Common myeloid progenitor, CD34-positive (primary cell): Measurements from ENCODE around the gene RAD54L.
A peak's percentile ranks its signal among the peaks of the same experiment; 100 is the strongest.

Experiments
- CTCF ChIA-PET: fragments of 350-600 bp; sonication (Branson Sonifier 250); formaldehyde crosslinking; loops from one replicate; lab custom pipeline; 2021; ENCODE audit warnings: antibody characterized with exemption; lab: Charles Lee
- POLR2A ChIA-PET: fragments of 350-600 bp; sonication (Branson Sonifier 250); formaldehyde crosslinking; loops from one replicate; lab custom pipeline; 2021; ENCODE audit warnings: antibody characterized with exemption; lab: Charles Lee
- DNase-seq, 3 donors: peaks; one replicate each; pipeline versions ENCODE4 v3.0.0 to v3.0.0-alpha.2; 2013
- H3K27ac ChIP-seq, 2 experiments: 1 replicate in 1 of 2; 2 replicates in 1 of 2; pipeline ENCODE4 v1.7.0; 2013; ENCODE audit warnings: inconsistent platforms in 2 of 2, low read length in 2 of 2, mild to moderate bottlenecking in 2 of 2, low read depth in 1 of 2, moderate library complexity in 1 of 2; ENCODE audit not compliant: severe bottlenecking in 2 of 2, insufficient read depth in 1 of 2, poor library complexity in 1 of 2
- H3K27me3 ChIP-seq, 5 experiments: replicated peaks in 2 of 5; 1 replicate in 3 of 5; 2 replicates in 2 of 5; pipeline versions ENCODE4 v1.6.1 to v1.7.0; 2013; ENCODE audit warnings: low read length in 4 of 5, mild to moderate bottlenecking in 2 of 5, moderate library complexity in 2 of 5, inconsistent platforms in 1 of 5; ENCODE audit not compliant: insufficient read depth in 5 of 5, control insufficient read depth in 4 of 5
- H3K36me3 ChIP-seq, 4 experiments: 1 replicate in 2 of 4; 2 replicates in 2 of 4; pipeline versions ENCODE4 v1.6.1 to v1.7.0; 2013; ENCODE audit warnings: low read length in 3 of 4, control low read depth in 1 of 4, mild to moderate bottlenecking in 1 of 4; ENCODE audit not compliant: control insufficient read depth in 4 of 4, insufficient read depth in 4 of 4
- H3K4me1 ChIP-seq, 4 experiments: 1 replicate in 3 of 4; 2 replicates in 1 of 4; pipeline versions ENCODE4 v1.6.1 to v1.7.1; 2013; ENCODE audit warnings: low read length in 3 of 4, mild to moderate bottlenecking in 3 of 4, control low read depth in 1 of 4, inconsistent platforms in 1 of 4, moderate library complexity in 1 of 4; ENCODE audit not compliant: control insufficient read depth in 4 of 4, insufficient read depth in 4 of 4; ENCODE audit errors: control extremely low read depth in 1 of 4
- H3K4me3 ChIP-seq, 7 experiments: 1 replicate in 4 of 7; 2 replicates in 3 of 7; pipeline versions ENCODE4 v1.5.1 to v1.7.0; 2013; ENCODE audit warnings: mild to moderate bottlenecking in 7 of 7, low read length in 6 of 7, moderate library complexity in 6 of 7, inconsistent platforms in 2 of 7, low read depth in 2 of 7, control low read depth in 1 of 7; ENCODE audit not compliant: insufficient read depth in 4 of 7, control insufficient read depth in 1 of 7; ENCODE audit errors: extremely low read depth in 1 of 7
- H3K9me3 ChIP-seq, 5 experiments: 1 replicate in 4 of 5; 2 replicates in 1 of 5; pipeline versions ENCODE4 v1.6.1 to v1.7.1; 2013; ENCODE audit warnings: low read length in 4 of 5, mild to moderate bottlenecking in 2 of 5, inconsistent platforms in 1 of 5, low read depth in 1 of 5, moderate library complexity in 1 of 5; ENCODE audit not compliant: control insufficient read depth in 4 of 5, insufficient read depth in 2 of 5; ENCODE audit errors: control extremely low read depth in 1 of 5
- WGBS: methylation state at CpG from one replicate; pipeline ENCODE4 v1.1.5; 2013; ENCODE audit not compliant: insufficient coverage; 5-methylcytosine and 5-hydroxymethylcytosine counted together

The RAD54L gene

DNA sequence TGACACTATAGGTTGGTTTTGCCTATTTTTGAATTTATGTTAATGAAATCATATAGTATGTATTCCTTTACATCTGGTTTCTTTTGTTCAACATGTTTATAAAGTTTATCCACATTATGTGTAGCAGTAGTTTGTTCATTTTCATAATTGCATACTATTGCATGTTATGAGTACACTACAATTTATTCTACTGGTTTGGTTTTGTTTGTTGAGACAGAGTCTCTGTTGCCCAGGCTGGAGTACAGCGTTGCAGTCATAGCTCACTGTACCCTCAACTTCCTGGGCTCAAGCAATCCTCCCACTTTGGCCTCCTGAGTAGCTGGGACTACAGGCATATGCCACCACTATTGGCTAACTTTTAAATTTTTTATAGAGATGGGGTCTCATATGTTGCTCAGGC lies 21.0 kb downstream of the RAD54L start:
- no peak overlapping the region for H3K27ac ChIP-seq
- no CpG with 5 or more reads among the region's 1 CpG for WGBS
- H3K4me3 ChIP-seq: no peak overlapping the region
- DNase-seq: no peak
- no peaks in the 10 kb centered on the region for H3K4me1 ChIP-seq
- ChIA-PET POLR2A (no interaction called here), CTCF (interaction anchor here (1.3 kb wide), 1 partner anchor 82 kb away, joined by 4 read pairs; no protein-coding TSS in a partner anchor)
- H3K36me3 ChIP-seq: peaks cover 22 to 86% (median 53%) of the 10 kb centered on the region in 4 experiments
- no peaks in the 10 kb centered on the region for H3K27me3 ChIP-seq
- no peaks in the 10 kb centered on the region for H3K9me3 ChIP-seq

DNA sequence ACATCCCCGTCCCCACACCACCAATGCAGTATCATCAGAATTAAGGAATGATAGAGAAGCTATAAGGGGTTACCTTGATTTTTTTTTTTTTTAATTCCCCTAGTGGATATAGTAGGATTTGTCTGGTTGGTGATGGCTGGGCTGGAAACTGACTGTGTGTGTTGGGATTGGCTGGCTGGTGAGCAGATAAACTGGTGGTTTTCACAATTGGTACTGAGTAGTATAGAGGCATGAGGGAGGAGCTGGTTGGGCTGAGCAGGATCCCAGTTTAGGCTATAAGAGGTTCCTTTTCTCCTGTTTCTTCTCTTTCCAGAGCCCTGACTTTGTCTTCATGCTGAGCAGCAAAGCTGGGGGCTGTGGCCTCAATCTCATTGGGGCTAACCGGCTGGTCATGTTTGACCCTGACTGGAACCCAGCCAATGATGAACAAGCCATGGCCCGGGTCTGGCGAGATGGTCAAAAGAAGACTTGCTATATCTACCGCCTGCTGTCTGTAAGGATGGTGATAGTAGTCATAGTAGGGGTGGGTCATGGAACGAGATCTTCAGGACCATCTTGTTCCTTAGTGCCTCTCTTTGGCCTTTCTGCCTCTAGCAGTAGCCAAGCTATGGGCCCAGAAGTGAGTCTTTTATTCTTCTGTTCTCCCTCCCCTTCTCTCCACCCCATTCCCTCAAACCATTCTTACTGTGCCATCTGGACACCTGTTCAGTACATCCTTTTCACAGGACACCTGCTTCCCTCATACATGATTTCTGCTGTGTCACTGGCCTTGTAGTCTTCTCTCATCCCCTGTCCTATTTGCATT lies 26.9 kb downstream of the RAD54L start:
- DNase-seq: no peak
- Histone ChIP-seq H3K9me3 (no peaks in the 10 kb centered on the region), H3K36me3 (peaks cover 13 to 84% (median 46%) of the 10 kb centered on the region in 4 experiments), H3K27me3 (no peaks in the 10 kb centered on the region), H3K4me1 (no peaks in the 10 kb centered on the region), H3K4me3 (no peak overlapping the region), H3K27ac (no peak overlapping the region)
- ChIA-PET POLR2A (interaction anchor here (0.6 kb wide), 1 partner anchor 200 kb away, joined by 3 read pairs; no protein-coding TSS in a partner anchor), CTCF (interaction anchor here (1.0 to 2.8 kb wide), 4 partner anchors 9 to 20 kb away, joined by 3 to 9 read pairs (median 4); no protein-coding TSS in a partner anchor)
- 100% methylated on average over 3 of the region's 6 CpGs for WGBS

DNA sequence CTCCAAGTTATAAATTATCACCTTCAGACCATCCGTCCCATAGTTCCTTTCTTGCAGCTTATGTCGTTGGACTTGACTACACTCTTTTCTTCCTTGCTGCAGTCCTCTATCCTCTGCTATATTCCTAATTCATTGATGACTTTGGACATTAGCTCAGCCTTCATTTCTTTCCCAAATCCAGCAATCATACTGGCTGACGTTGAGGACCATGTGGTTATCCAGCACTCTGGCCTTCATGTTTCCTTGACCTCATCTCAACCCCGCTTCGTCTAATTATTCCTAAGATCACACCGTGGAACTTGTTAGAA lies 27.4 kb downstream of the RAD54L start:
- no peaks in the 10 kb centered on the region for H3K27me3 ChIP-seq
- no peak overlapping the region for H3K27ac ChIP-seq
- WGBS: 98% methylated on average over 6 of the region's 6 CpGs
- H3K4me3 ChIP-seq: no peak overlapping the region
- no peaks in the 10 kb centered on the region for H3K9me3 ChIP-seq
- CTCF ChIA-PET: interaction anchor here (1.2 to 2.8 kb wide), 4 partner anchors 10 to 20 kb away, joined by 3 to 9 read pairs (median 4); no protein-coding TSS in a partner anchor
- POLR2A ChIA-PET: no interaction called here
- H3K36me3 ChIP-seq: peaks cover 14 to 89% (median 48%) of the 10 kb centered on the region in 4 experiments
- no peak for DNase-seq
- no peaks in the 10 kb centered on the region for H3K4me1 ChIP-seq

DNA sequence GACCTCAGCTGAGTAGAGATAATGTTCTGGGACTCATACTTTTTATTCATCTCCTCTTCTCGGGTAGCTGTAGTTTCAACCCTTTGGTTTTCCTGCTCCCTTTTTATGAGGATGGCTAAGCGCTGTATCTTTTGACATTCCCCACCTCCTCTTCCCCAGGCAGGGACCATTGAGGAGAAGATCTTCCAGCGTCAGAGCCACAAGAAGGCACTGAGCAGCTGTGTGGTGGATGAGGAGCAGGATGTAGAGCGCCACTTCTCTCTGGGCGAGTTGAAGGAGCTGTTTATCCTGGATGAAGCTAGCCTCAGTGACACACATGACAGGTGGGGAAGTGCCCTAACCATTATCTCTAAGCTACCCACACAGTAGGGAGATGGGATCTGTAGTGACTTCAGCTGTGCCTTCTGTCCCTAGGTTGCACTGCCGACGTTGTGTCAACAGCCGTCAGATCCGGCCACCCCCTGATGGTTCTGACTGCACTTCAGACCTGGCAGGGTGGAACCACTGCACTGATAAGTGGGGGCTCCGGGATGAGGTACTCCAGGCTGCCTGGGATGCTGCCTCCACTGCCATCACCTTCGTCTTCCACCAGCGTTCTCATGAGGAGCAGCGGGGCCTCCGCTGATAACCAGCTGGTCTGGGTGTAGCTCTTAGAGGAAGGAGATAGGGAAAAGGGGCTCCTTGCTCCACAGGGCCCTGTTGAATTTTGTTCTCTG lies 30.3 kb downstream of the RAD54L start:
- Histone ChIP-seq H3K27ac (peak overlapping the region in 1 of 2 experiments; percentile 6), H3K27me3 (no peaks in the 10 kb centered on the region), H3K36me3 (peaks cover 16 to 89% (median 54%) of the 10 kb centered on the region in 4 experiments), H3K9me3 (no peaks in the 10 kb centered on the region), H3K4me3 (no peak overlapping the region), H3K4me1 (no peaks in the 10 kb centered on the region)
- 98% methylated on average over 5 of the region's 14 CpGs for whole genome bisulfite sequencing
- ChIA-PET CTCF (interaction anchor here (0.8 to 2.1 kb wide), 4 partner anchors 10 to 54 kb away, joined by 3 to 5 read pairs (median 3); no protein-coding TSS in a partner anchor), POLR2A (interaction anchor here (0.6 to 1.1 kb wide), 2 partner anchors 16 to 75 kb away, joined by 3 read pairs; no protein-coding TSS in a partner anchor)
- DNase-seq: no peak

DNA sequence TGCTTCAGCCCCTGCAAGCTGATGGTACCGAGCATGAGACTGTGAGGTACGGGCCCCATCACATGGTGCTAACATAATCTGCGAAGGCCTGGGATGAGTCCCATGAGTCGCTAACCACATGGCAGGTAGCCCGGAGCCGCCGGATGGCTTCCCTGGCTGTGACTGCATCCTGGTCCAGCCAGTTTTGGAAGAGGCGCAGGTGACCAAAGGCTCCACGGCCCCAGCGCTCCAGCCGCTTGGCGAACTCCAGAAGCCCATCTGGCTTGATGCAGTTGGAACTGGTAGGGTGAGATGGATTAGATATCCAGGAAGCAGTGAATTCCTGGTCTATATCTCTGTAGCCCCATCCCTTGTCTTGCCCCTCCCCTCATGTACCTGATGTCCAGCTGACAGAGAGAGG lies 31.2 kb downstream of the RAD54L start:
- POLR2A ChIA-PET: no interaction called here
- Histone ChIP-seq H3K4me3 (no peak overlapping the region), H3K4me1 (no peaks in the 10 kb centered on the region), H3K9me3 (no peaks in the 10 kb centered on the region), H3K36me3 (peaks cover 13 to 84% (median 56%) of the 10 kb centered on the region in 4 experiments), H3K27ac (no peak overlapping the region), H3K27me3 (no peaks in the 10 kb centered on the region)
- CTCF ChIA-PET: interaction anchor here (0.8 kb wide), 1 partner anchor 20 kb away, joined by 3 read pairs; no protein-coding TSS in a partner anchor
- no peak for DNase-seq
- WGBS: 99% methylated on average over 12 of the region's 12 CpGs

DNA sequence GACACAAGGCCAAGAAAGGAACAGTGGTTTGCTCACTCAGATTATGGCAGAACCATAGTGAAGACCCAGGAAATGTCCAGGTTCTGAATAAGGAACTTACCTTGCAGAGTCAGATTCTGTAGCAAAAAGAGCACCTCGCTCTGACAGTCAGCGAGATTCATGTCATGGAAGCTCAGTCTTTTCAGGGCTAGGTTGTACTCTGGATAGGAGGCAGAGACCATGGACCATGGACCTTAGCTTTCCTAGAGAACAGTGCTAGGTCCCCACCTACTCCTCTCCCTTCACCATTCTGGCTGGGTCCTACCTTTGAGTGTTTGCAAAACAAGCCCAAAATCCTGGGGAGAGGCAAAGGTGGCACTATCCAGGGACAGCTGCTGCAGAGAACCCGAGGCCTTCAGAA lies 32.5 kb downstream of the RAD54L start:
- H3K9me3 ChIP-seq: no peaks in the 10 kb centered on the region
- WGBS: 93% methylated on average over 3 of the region's 3 CpGs
- DNase-seq: no peak
- ChIA-PET CTCF (interaction anchor here (1.6 kb wide), 1 partner anchor 24 kb away, joined by 4 read pairs; the partner anchor contains the start of genes LRRC41 and UQCRH), POLR2A (interaction anchor here (0.6 kb wide), 1 partner anchor 37 kb away, joined by 4 read pairs; no protein-coding TSS in a partner anchor)
- H3K27ac ChIP-seq: no peak overlapping the region
- H3K36me3 ChIP-seq: peaks cover 15 to 84% (median 59%) of the 10 kb centered on the region in 4 experiments
- no peaks in the 10 kb centered on the region for H3K27me3 ChIP-seq
- H3K4me3 ChIP-seq: no peak overlapping the region
- H3K4me1 ChIP-seq: no peaks in the 10 kb centered on the region
